Measurements from ENCODE around the gene CTSZ. TPM values are rescaled to one million over a fixed set of nuclear protein-coding genes. Genes with fewer than 3 reads are reported as not detected.
A peak's percentile ranks its signal among the peaks of the same experiment; 100 is the strongest.

The CTSZ gene
- total and polyA plus RNA-seq, 10 of the 15 experiments (the other 5 are each of a cell fraction or from before 2014, with no cell fraction given): 6.0 to 301 (median 154) TPM

DNA sequence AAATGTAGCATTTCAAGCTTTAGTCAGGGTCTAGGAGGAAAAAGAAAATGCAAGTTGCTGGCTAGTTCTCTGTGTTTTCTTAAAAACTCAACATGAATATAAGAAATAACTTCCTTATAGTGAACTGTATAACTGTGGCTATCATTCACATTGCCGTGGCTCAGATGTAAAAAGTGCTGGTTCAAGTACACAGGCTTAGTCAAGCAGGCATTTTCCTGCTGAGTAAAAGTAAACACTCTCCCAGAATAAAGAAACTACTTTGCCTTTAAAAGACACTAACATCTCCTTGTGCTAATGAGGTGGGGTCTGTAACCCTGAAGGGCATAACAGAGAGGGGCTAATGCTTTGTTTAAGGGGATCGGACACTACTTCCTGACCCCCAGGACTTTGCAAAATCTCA lies 21.8 kb upstream of the CTSZ start:
- H2AFZ ChIP-seq (ENCODE audit: control insufficient read depth, low read depth, low read length): no peak overlapping the region
- no peaks in the 10 kb centered on the region for H3K27me3 ChIP-seq (replicated peaks in 1 of 2; ENCODE audit: control insufficient read depth in 2 of 2, insufficient read depth in 2 of 2, low read length in 1 of 2)
- ChIA-PET CTCF (interaction anchor here (0.7 to 1.6 kb wide), 3 partner anchors 18 to 53 kb away, joined by 3 to 4 read pairs (median 3); no protein-coding TSS in a partner anchor), POLR2A (interaction anchor here (0.6 to 6.0 kb wide), 5 partner anchors 13 to 47 kb away, joined by 3 to 40 read pairs (median 5); partner anchors contain the start of gene PRELID3B), SMC1A (ENCODE audit: uncharacterized antibody, unreplicated experiment) (interaction anchor here (1.0 to 2.2 kb wide), 10 partner anchors 9 to 159 kb away, joined by 3 to 10 read pairs (median 4); partner anchors contain the start of gene TUBB1), RAD21 (ENCODE audit: unreplicated experiment) (interaction anchor here (0.6 to 1.6 kb wide), 4 partner anchors 12 to 337 kb away, joined by 3 to 5 read pairs (median 4); partner anchors contain the start of gene PRELID3B)
- intact Hi-C loops (cut with micrococcal nuclease; ENCODE audit: unreplicated experiment) (no loop called here), in situ Hi-C loops (cut with MboI) (no loop called here)
- TF ChIP-seq BCL11A (IDR thresholded peaks at IDR 0.05; ENCODE audit: low read depth, low read length) (no peak), LARP7 (IDR thresholded peaks at IDR 0.05) (no peak), NFXL1 (IDR thresholded peaks at IDR 0.05; ENCODE audit: borderline replicate concordance) (no peak), EGR1 (IDR thresholded peaks at IDR 0.05; ENCODE audit: borderline replicate concordance in 1 of 2, low read depth in 2 of 2, low read length in 2 of 2) (no peak), RB1 (IDR thresholded peaks at IDR 0.05; ENCODE audit: borderline replicate concordance) (no peak), JUNB (IDR thresholded peaks at IDR 0.05) (no peak), HCFC1 (IDR thresholded peaks at IDR 0.05; ENCODE audit: low read length) (no peak), RELA (IDR thresholded peaks at IDR 0.05; ENCODE audit: borderline replicate concordance, partially characterized antibody) (no peak), RFX5 (IDR thresholded peaks at IDR 0.05; ENCODE audit: low read depth, low read length) (no peak), MYB (IDR thresholded peaks at IDR 0.05; ENCODE audit: borderline replicate concordance, low read depth, low read length) (no peak)
- TF ChIP-seq, protein P1, sequence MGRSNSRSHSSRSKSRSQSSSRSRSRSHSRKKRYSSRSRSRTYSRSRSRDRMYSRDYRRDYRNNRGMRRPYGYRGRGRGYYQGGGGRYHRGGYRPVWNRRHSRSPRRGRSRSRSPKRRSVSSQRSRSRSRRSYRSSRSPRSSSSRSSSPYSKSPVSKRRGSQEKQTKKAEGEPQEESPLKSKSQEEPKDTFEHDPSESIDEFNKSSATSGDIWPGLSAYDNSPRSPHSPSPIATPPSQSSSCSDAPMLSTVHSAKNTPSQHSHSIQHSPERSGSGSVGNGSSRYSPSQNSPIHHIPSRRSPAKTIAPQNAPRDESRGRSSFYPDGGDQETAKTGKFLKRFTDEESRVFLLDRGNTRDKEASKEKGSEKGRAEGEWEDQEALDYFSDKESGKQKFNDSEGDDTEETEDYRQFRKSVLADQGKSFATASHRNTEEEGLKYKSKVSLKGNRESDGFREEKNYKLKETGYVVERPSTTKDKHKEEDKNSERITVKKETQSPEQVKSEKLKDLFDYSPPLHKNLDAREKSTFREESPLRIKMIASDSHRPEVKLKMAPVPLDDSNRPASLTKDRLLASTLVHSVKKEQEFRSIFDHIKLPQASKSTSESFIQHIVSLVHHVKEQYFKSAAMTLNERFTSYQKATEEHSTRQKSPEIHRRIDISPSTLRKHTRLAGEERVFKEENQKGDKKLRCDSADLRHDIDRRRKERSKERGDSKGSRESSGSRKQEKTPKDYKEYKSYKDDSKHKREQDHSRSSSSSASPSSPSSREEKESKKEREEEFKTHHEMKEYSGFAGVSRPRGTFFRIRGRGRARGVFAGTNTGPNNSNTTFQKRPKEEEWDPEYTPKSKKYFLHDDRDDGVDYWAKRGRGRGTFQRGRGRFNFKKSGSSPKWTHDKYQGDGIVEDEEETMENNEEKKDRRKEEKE (IDR thresholded peaks at IDR 0.05): no peak
- TF ChIP-seq, protein P2, sequence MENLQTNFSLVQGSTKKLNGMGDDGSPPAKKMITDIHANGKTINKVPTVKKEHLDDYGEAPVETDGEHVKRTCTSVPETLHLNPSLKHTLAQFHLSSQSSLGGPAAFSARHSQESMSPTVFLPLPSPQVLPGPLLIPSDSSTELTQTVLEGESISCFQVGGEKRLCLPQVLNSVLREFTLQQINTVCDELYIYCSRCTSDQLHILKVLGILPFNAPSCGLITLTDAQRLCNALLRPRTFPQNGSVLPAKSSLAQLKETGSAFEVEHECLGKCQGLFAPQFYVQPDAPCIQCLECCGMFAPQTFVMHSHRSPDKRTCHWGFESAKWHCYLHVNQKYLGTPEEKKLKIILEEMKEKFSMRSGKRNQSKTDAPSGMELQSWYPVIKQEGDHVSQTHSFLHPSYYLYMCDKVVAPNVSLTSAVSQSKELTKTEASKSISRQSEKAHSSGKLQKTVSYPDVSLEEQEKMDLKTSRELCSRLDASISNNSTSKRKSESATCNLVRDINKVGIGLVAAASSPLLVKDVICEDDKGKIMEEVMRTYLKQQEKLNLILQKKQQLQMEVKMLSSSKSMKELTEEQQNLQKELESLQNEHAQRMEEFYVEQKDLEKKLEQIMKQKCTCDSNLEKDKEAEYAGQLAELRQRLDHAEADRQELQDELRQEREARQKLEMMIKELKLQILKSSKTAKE (IDR thresholded peaks at IDR 0.05; ENCODE audit: low read depth, poor library complexity, severe bottlenecking): no peak
- peak overlapping the region; percentile 85 for H3K4me3 ChIP-seq
- H3K9ac ChIP-seq (ENCODE audit: control insufficient read depth, insufficient read depth, low read length): peak overlapping the region; percentile 44; the same call in 1 of the 2 replicates
- no peaks in the 10 kb centered on the region; the same call in 1 of the 2 replicates for H3K4me1 ChIP-seq (ENCODE audit: control insufficient read depth, insufficient read depth, low read length)
- peaks cover 8 to 16% of the 10 kb centered on the region in 2 experiments for H3K36me3 ChIP-seq (ENCODE audit: control insufficient read depth in 2 of 2, insufficient read depth in 2 of 2, low read length in 1 of 2)
- peak overlapping the region; percentile 4 for H3K27ac ChIP-seq (ENCODE audit: control insufficient read depth, insufficient read depth)
- ATAC-seq: no peak
- H3K79me2 ChIP-seq (ENCODE audit: control insufficient read depth, insufficient read depth, low read length): peaks cover 55% of the 10 kb centered on the region
- DNase-seq (ENCODE audit: low read depth, low spot score): no peak
- BruUV-seq (replicated peaks): no TSS peak
- H4K20me1 ChIP-seq (ENCODE audit: control insufficient read depth, insufficient read depth): no peaks in the 10 kb centered on the region
- FAIRE-seq: no peak
- peak overlapping the region; percentile 49 for H3K4me2 ChIP-seq (ENCODE audit: control insufficient read depth, insufficient read depth)
- 63% methylated on average over 2 of the region's 2 CpGs for WGBS (ENCODE audit: insufficient coverage, insufficient replicate concordance, low lambda C conversion rate, missing lambda C conversion rate)
- no peaks in the 10 kb centered on the region for H3K9me3 ChIP-seq (replicated peaks; ENCODE audit: control insufficient read depth, insufficient read depth, low read length)

Data from GM12878 (cell line).